Astrocyte of the spinal cord (primary cell): ENCODE data around the gene VANGL2.

Experiments
- DNase-seq: peaks from one replicate; pipeline ENCODE4 v3.0.0; 2011; ENCODE audit warnings: low read depth, low spot score
- H3K4me3 ChIP-seq: 2 replicates; pipeline ENCODE4 v1.5.1; 2011; ENCODE audit warnings: low read depth, mild to moderate bottlenecking, low read length, moderate library complexity
- in situ Hi-C: cut with HindIII; loops from 2 replicates; pipeline ENCODE4 v1.10.0; 2017; ENCODE audit warnings: low sequenced_read_pairs
- TF ChIP-seq, protein P1 (sequence below): IDR thresholded peaks from 2 replicates; pipeline ENCODE4 v1.5.1; 2012; ENCODE audit warnings: low read depth, mild to moderate bottlenecking, low read length, inconsistent platforms

Gene VANGL2

DNA sequence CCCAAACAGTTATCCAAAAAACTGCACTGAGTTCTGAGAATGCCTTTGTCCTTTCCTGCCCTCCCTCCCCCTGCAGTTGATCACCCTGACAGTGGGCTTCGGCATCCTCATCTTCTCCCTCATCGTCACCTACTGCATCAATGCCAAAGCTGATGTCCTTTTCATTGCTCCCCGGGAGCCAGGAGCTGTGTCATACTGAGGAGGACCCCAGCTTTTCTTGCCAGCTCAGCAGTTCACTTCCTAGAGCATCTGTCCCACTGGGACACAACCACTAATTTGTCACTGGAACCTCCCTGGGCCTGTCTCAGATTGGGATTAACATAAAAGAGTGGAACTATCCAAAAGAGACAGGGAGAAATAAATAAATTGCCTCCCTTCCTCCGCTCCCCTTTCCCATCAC, 42.3 kb upstream of the VANGL2 start:
- no peak overlapping the region for H3K4me3 ChIP-seq
- no peak for DNase-seq
- in situ Hi-C loops = no loop called here
- TF ChIP-seq, protein P1, sequence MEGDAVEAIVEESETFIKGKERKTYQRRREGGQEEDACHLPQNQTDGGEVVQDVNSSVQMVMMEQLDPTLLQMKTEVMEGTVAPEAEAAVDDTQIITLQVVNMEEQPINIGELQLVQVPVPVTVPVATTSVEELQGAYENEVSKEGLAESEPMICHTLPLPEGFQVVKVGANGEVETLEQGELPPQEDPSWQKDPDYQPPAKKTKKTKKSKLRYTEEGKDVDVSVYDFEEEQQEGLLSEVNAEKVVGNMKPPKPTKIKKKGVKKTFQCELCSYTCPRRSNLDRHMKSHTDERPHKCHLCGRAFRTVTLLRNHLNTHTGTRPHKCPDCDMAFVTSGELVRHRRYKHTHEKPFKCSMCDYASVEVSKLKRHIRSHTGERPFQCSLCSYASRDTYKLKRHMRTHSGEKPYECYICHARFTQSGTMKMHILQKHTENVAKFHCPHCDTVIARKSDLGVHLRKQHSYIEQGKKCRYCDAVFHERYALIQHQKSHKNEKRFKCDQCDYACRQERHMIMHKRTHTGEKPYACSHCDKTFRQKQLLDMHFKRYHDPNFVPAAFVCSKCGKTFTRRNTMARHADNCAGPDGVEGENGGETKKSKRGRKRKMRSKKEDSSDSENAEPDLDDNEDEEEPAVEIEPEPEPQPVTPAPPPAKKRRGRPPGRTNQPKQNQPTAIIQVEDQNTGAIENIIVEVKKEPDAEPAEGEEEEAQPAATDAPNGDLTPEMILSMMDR = no peak

DNA sequence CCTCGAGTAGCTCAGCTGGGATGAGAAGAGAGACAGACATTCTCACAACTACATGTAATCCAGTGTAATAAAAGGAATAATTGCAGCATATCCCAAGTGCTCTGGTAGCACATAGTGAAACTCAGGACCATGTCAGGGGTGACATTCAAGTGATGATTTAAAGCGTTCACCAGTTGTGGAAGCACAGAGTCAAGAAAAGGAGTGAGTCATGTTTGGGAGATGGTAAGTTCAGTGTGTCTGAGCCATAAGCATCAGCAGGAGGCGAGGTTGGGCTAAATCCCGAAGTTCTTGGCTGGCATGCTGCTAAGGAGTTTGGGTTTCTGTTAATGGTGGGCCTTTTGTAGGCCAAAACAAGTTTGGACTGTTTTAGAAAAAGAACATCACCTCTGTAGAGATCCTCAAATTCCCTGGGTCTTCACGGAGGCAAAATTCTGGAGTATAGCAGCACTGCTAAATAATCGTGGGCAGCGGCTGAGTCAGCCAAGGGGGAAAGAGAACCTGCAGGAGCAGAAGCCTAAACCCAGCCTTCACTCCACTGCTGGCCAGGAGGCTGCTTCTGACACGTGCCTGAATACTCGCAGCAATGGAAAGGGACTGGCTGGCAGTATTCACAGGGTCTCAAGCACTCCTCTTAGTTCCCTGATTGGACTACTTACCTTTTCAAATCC, 40.7 kb upstream of the VANGL2 start:
- TF ChIP-seq, protein P1 = no peak
- in situ Hi-C loops = no loop called here
- DNase-seq = peak; percentile 43
- no peak overlapping the region for H3K4me3 ChIP-seq

DNA sequence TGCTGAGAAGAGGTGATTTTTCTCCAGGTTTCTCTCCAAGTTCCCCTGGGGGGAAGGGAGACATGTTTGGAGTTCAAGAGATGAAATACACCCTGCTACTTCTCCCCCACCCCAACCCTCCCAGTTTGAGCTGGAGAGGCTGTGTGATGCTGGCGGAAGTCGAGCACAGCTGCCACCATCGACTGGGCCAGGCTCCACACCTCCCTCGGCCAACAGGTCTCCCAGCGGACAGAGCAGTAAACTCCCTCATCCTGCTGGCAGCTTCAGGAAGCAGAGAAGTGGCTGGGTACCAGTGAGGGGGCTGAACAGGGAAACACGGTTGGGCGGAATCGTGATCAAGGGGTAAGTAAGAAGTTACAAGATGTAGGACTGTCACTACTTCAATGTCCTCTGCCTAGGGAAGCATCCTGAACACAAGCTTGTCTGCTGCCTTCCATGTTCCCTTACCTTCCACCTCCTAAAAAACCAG, 40.1 kb upstream of the VANGL2 start:
- no peak for DNase-seq
- in situ Hi-C loops = no loop called here
- no peak overlapping the region for H3K4me3 ChIP-seq
- TF ChIP-seq, protein P1 = no peak

DNA sequence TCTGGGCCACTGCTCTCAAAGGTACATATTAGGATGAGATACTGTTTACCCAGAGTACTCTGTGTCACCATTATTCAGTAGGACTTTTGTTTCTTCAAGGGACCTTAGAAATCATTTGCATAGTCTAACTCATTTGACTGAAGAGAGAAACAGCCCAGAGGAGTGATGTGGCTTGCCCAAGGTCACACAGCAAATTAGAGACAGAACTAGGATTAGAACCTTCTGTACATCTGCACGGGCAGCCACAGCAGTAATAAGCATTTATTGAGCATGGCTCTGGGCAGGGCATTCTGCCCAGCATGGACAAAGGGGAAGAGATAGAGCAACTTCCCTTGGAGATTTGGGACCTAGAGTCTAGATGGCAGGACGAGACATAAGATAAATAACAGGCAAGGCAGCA, 39.2 kb upstream of the VANGL2 start:
- no peak for DNase-seq
- in situ Hi-C loops = no loop called here
- TF ChIP-seq, protein P1 = no peak

DNA sequence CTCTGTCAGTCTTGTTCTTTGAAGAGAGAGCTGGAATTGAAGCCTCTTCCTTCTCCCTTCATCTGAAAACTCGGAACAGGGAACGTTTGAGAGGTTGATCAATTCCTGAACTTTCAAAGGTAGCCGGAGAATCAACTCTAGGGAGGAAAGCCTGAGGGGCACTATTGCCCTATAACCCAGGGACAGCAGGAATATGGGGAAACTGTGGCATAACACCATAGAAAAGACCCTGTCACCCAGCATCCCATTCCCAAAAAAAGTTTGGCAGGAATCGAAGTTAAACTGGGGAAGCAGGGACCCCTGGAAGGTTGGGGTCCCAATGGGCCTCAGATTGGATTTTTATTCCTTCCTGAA, 38.6 kb upstream of the VANGL2 start:
- no peak overlapping the region for H3K4me3 ChIP-seq
- TF ChIP-seq, protein P1 = no peak
- no peak for DNase-seq
- in situ Hi-C loops = no loop called here

More for the DNA sequence above, 39.2 kb upstream of the VANGL2 start:
- H3K4me3 ChIP-seq = no peak overlapping the region

DNA sequence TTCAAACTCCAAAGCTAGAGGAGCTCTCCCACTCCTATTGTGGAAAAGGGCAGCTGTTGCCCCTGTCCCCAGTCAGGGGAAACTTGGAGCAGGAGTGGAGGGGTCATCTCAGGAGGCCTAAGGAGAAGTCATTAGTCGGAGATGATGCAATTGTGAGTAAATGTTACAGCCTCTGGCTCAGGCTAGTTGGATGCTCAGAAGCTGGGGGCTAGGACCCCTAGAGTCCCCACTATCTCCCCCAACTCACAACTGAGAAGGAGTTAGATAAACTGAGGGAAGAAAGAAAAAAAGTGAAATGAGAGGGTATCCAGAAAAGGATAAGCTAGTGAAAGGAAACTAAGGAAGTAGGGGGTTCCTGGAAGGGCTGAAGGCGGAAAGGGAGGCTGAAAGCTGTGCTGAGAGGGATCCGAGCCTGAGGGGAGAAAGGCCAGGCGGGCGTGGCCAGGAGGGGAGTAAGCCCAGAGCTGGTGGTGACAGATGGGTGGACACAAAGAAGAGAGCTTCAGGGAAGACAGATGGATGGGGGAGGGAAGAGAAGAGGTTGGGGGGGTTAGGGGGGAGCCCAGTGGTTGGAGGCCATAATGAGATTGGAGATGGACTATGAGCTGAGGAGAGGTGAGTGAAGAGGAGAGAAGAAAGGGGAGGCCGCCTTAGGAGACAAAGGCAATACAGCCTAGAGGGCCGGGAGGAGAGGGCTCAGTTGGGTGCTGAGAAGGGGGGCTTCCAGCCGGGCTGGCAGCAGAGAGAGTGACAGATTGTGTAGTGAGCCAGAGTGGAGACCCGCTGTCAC, 38.0 kb upstream of the VANGL2 start:
- in situ Hi-C loops = no loop called here
- no peak overlapping the region for H3K4me3 ChIP-seq
- TF ChIP-seq, protein P1 = no peak
- no peak for DNase-seq
